Bronchial epithelial cell (primary cell): Measurements from ENCODE around the gene GPR15. TPM values are rescaled to one million over a fixed set of nuclear protein-coding genes. Genes with fewer than 3 reads are reported as not detected.
A peak's percentile ranks its signal among the peaks of the same experiment; 100 is the strongest.

ENCODE experiments used
- DNase-seq: peaks from one replicate; pipeline ENCODE4 v3.0.0-alpha.2; 2010; ENCODE audit warnings: low read depth
- FAIRE-seq: peaks from 2 replicates; lab custom pipeline; 2011; peaks lifted over from hg19 to GRCh38; lab: Jason Lieb, UNC
- H3K27me3 ChIP-seq: 2 replicates; pipeline ENCODE4 v1.5.1; 2011; ENCODE audit warnings: low read length; ENCODE audit not compliant: control insufficient read depth, insufficient read depth
- H3K36me3 ChIP-seq: 2 replicates; pipeline ENCODE4 v1.5.1; 2011; ENCODE audit warnings: low read length; ENCODE audit not compliant: control insufficient read depth, insufficient read depth
- H3K4me3 ChIP-seq: 2 replicates; pipeline ENCODE4 v1.5.1; 2011; ENCODE audit warnings: mild to moderate bottlenecking, low read depth, low read length, control low read depth
- CTCF ChIP-seq: IDR thresholded peaks from 2 replicates; pipeline ENCODE4 v1.5.1; 2011; ENCODE audit warnings: mild to moderate bottlenecking, moderate library complexity, low read length, control low read depth, inconsistent platforms; ENCODE audit not compliant: insufficient read depth, severe bottlenecking
- total RNA-seq: library from RNA; depleted of rRNA; stranded (reverse); fragments of >200 nt; gene quantifications from 2 replicates; pipeline ENCODE4 v1.2.1, GENCODE V29; 2014

GPR15 gene
- total RNA-seq, 1 donor from 2014 or later = not detected

GRCh38 chr3:98540346-98540745, 8.6 kb downstream of the GPR15 start:
- TF ChIP-seq CTCF = no peak
- no peaks in the 10 kb centered on the region for H3K36me3 ChIP-seq
- no peak overlapping the region for H3K4me3 ChIP-seq
- no peaks in the 10 kb centered on the region for H3K27me3 ChIP-seq
- FAIRE-seq (no peak), DNase-seq (no peak)

- FAIRE-seq = no peak
- no peak overlapping the region for H3K4me3 ChIP-seq
- peak; percentile 54 for DNase-seq
- H3K27me3 ChIP-seq = no peaks in the 10 kb centered on the region
- no peak for TF ChIP-seq CTCF
- H3K36me3 ChIP-seq = no peaks in the 10 kb centered on the region
Measured at GRCh38 chr3:98541695-98542094, 9.9 kb downstream of the GPR15 start.

GRCh38 chr3:98542623-98543022, 10.8 kb downstream of the GPR15 start:
- TF ChIP-seq CTCF = no peak
- FAIRE-seq = no peak

GRCh38 chr3:98545940-98546339, 14.2 kb downstream of the GPR15 start:
- no peak for TF ChIP-seq CTCF
- Histone ChIP-seq H3K4me3 (no peak overlapping the region), H3K27me3 (no peaks in the 10 kb centered on the region), H3K36me3 (no peaks in the 10 kb centered on the region)
- DNase-seq = no peak
- FAIRE-seq = no peak

More at GRCh38 chr3:98542623-98543022, 10.8 kb downstream of the GPR15 start:
- no peaks in the 10 kb centered on the region for H3K27me3 ChIP-seq
- no peaks in the 10 kb centered on the region for H3K36me3 ChIP-seq
- H3K4me3 ChIP-seq = no peak overlapping the region
- no peak for DNase-seq

GRCh38 chr3:98548544-98548943, 16.8 kb downstream of the GPR15 start:
- TF ChIP-seq CTCF = no peak
- H3K4me3 ChIP-seq = no peak overlapping the region
- no peaks in the 10 kb centered on the region for H3K36me3 ChIP-seq
- FAIRE-seq (no peak), DNase-seq (no peak)
- H3K27me3 ChIP-seq = no peaks in the 10 kb centered on the region

DNA sequence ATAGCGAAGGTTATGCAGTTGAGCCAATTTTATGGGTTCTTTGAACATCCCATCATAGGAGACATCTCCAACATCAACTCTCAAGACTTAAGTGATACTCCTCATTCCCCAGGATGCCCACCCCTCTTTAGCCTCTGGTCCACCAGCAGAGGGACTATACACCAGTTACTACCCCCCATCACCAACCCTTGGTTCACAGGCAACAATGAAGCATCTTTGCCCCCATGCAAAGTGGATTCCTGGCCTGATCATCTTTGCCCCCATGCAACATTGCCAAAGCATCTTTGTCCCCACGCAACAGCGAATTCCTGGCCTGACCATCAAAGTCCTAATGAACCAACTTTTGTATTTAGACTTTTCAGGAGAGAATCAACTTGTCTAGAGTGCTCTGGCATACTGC, 19.1 kb downstream of the GPR15 start:
- Histone ChIP-seq H3K27me3 (no peaks in the 10 kb centered on the region), H3K36me3 (no peaks in the 10 kb centered on the region), H3K4me3 (no peak overlapping the region)
- DNase-seq = no peak
- no peak for TF ChIP-seq CTCF
- no peak for FAIRE-seq
